B cell (primary cell): ENCODE results near the gene HAUS3.

Source experiments
- EZH2 ChIP-seq: IDR thresholded peaks from 2 replicates; pipeline ENCODE4 v1.6.1; 2012; ENCODE audit warnings: borderline replicate concordance, low read depth, mild to moderate bottlenecking, moderate library complexity, low read length; ENCODE audit not compliant: insufficient read depth, poor library complexity, severe bottlenecking
- TF ChIP-seq, protein P1 (sequence below): fragments of 200-600 bp; IDR thresholded peaks from one replicate; pipeline ENCODE4 v1.8.0; 2022; ENCODE audit warnings: antibody characterized with exemption, mild to moderate bottlenecking

DNA sequence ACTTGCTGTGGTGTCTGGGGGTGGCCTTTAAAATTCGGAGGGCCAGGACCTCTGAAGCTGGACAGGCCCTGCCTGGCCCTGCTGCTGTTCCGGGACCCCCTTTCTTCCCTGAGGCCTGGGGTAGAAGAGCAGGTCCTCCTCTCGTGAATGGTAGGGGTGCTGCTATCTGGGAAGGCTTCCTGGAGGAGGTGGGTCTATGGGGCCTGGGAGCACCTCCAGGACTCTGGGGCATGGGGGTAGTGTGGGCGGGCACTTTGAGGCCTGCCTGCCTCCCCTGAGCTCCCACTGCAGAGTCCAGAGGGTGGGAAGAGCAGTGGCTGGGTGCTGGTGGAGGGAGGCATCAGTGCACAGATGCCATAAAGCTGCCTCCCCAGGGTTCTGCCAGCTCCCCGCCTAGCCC lies 24.9 kb upstream of the HAUS3 start:
- TF ChIP-seq, protein P1, sequence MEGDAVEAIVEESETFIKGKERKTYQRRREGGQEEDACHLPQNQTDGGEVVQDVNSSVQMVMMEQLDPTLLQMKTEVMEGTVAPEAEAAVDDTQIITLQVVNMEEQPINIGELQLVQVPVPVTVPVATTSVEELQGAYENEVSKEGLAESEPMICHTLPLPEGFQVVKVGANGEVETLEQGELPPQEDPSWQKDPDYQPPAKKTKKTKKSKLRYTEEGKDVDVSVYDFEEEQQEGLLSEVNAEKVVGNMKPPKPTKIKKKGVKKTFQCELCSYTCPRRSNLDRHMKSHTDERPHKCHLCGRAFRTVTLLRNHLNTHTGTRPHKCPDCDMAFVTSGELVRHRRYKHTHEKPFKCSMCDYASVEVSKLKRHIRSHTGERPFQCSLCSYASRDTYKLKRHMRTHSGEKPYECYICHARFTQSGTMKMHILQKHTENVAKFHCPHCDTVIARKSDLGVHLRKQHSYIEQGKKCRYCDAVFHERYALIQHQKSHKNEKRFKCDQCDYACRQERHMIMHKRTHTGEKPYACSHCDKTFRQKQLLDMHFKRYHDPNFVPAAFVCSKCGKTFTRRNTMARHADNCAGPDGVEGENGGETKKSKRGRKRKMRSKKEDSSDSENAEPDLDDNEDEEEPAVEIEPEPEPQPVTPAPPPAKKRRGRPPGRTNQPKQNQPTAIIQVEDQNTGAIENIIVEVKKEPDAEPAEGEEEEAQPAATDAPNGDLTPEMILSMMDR: no peak
- TF ChIP-seq EZH2: no peak
